Stimulated activated CD4-positive, alpha-beta T cell treated with anti-CD3 and anti-CD28 coated beads, TNF-alpha, amount 100 ng/mL, for 48 hours (primary cell): ENCODE data around the gene COP1.

Experiments used
- DNase-seq, 3 donors: peaks; one replicate each; pipeline ENCODE4 v3.0.0-alpha.2; 2020; ENCODE audit warnings: low read depth in 3 of 3

Gene COP1

GRCh38 chr1:176199707-176200106 lies 7.4 kb downstream of the COP1 start:
- DNase-seq: no peak

- no peak for DNase-seq
Measured at GRCh38 chr1:176198413-176198812, 8.7 kb downstream of the COP1 start.

GRCh38 chr1:176196728-176197127 lies 10.4 kb downstream of the COP1 start:
- no peak for DNase-seq

GRCh38 chr1:176195547-176195946 lies 11.5 kb downstream of the COP1 start:
- DNase-seq: no peak

GRCh38 chr1:176193663-176194062 lies 13.4 kb downstream of the COP1 start:
- DNase-seq: no peak

GRCh38 chr1:176193023-176193422 lies 14.1 kb downstream of the COP1 start:
- no peak for DNase-seq

- DNase-seq: no peak
Measured at GRCh38 chr1:176188604-176189003, 18.5 kb downstream of the COP1 start.

- DNase-seq: no peak
Measured at GRCh38 chr1:176187001-176187400, 20.1 kb downstream of the COP1 start.

GRCh38 chr1:176183618-176184017 lies 23.5 kb downstream of the COP1 start:
- DNase-seq: no peak

- DNase-seq: no peak
Measured at GRCh38 chr1:176178316-176178715, 28.8 kb downstream of the COP1 start.

- no peak for DNase-seq
Measured at GRCh38 chr1:176177764-176178163, 29.3 kb downstream of the COP1 start.

- no peak for DNase-seq
Measured at GRCh38 chr1:176174108-176174507, 33.0 kb downstream of the COP1 start.

- no peak for DNase-seq
Measured at GRCh38 chr1:176172215-176172614, 34.9 kb downstream of the COP1 start.

GRCh38 chr1:176167210-176167609 lies 39.9 kb downstream of the COP1 start:
- no peak for DNase-seq

GRCh38 chr1:176165573-176165972 lies 41.5 kb downstream of the COP1 start:
- no peak for DNase-seq

GRCh38 chr1:176164014-176164678 lies 42.9 kb downstream of the COP1 start:
- no peak for DNase-seq

- no peak for DNase-seq
Measured at GRCh38 chr1:176159993-176160392, 47.1 kb downstream of the COP1 start.

- no peak for DNase-seq
Measured at GRCh38 chr1:176157995-176158394, 49.1 kb downstream of the COP1 start.

GRCh38 chr1:176149939-176150807 lies 56.9 kb downstream of the COP1 start:
- no peak for DNase-seq

GRCh38 chr1:176144526-176144925 lies 62.6 kb downstream of the COP1 start:
- no peak for DNase-seq

GRCh38 chr1:176142973-176143372 lies 64.1 kb downstream of the COP1 start:
- no peak for DNase-seq

- DNase-seq: no peak
Measured at GRCh38 chr1:176141449-176141848, 65.6 kb downstream of the COP1 start.

GRCh38 chr1:176136891-176137290 lies 70.2 kb downstream of the COP1 start:
- DNase-seq: no peak
